Naive thymus-derived CD4-positive, alpha-beta T cell (primary cell): ENCODE measurements around the gene SLC7A5. TPM values are rescaled to one million over a fixed set of nuclear protein-coding genes. Genes with fewer than 3 reads are reported as not detected.
"Not testable (repeated sequence)": the region's sequence is repeated elsewhere in the genome, so short reads cannot be mapped to it uniquely, and the experiment has no call there.

Experiments used
- ATAC-seq: fragments of 150-1000 bp; cut with Tn5 transposase; 2 replicates; pipeline ENCODE4 v1.10.0; 2021; ENCODE audit warnings: mild to moderate bottlenecking, moderate library complexity
- CTCF ChIA-PET: fragments of 350-600 bp; sonication (Branson Sonifier 250); formaldehyde crosslinking; loops from one replicate; lab custom pipeline; 2021; ENCODE audit warnings: antibody characterized with exemption; lab: Charles Lee
- POLR2A ChIA-PET: fragments of 350-600 bp; sonication (Branson Sonifier 250); formaldehyde crosslinking; loops from one replicate; lab custom pipeline; 2021; ENCODE audit warnings: antibody characterized with exemption, inconsistent platforms; lab: Charles Lee
- DNase-seq, 9 donors: peaks; one replicate each; pipeline versions ENCODE4 v3.0.0 to v3.0.0-alpha.2; 2020 to 2022; ENCODE audit warnings: mixed read lengths in 1 of 9
- H3K27ac ChIP-seq: one replicate; pipeline ENCODE4 v1.7.0; 2013; ENCODE audit warnings: mild to moderate bottlenecking, low read depth, low read length, moderate library complexity
- H3K27me3 ChIP-seq, 2 donors: one replicate each; pipeline ENCODE4 v1.7.0; 2013; ENCODE audit warnings: low read length in 2 of 2, mild to moderate bottlenecking in 2 of 2, moderate library complexity in 2 of 2; ENCODE audit not compliant: control insufficient read depth in 2 of 2, insufficient read depth in 2 of 2
- H3K36me3 ChIP-seq, 3 experiments: 1 replicate in 2 of 3; 2 replicates in 1 of 3; pipeline ENCODE4 v1.7.0; 2013; ENCODE audit warnings: low read length in 3 of 3, mild to moderate bottlenecking in 3 of 3, moderate library complexity in 1 of 3; ENCODE audit not compliant: insufficient read depth in 3 of 3, control insufficient read depth in 2 of 3
- H3K4me1 ChIP-seq, 2 donors: one replicate each; pipeline ENCODE4 v1.7.0; 2013; ENCODE audit warnings: low read length in 2 of 2, mild to moderate bottlenecking in 2 of 2, moderate library complexity in 1 of 2; ENCODE audit not compliant: control insufficient read depth in 2 of 2, insufficient read depth in 2 of 2
- H3K4me3 ChIP-seq: 2 replicates; pipeline ENCODE4 v1.7.0; 2013; ENCODE audit warnings: mild to moderate bottlenecking, low read length
- H3K9me3 ChIP-seq, 3 experiments: 1 replicate in 2 of 3; 2 replicates in 1 of 3; pipeline ENCODE4 v1.7.0; 2013; ENCODE audit warnings: low read length in 3 of 3; ENCODE audit not compliant: control insufficient read depth in 2 of 3
- H3K27ac Mint-ChIP-seq, 9 donors: one replicate each; pipeline ENCODE4 v1.8.0; 2020 to 2022; ENCODE audit warnings: mixed read lengths in 9 of 9, mild to moderate bottlenecking in 8 of 9, moderate library complexity in 5 of 9, inconsistent platforms in 2 of 9
- H3K27me3 Mint-ChIP-seq, 5 donors: one replicate each; pipeline ENCODE4 v1.8.0; 2021 to 2022; ENCODE audit warnings: mixed read lengths in 5 of 5, mild to moderate bottlenecking in 1 of 5
- H3K36me3 Mint-ChIP-seq, 5 donors: one replicate each; pipeline ENCODE4 v1.8.0; 2020 to 2022; ENCODE audit warnings: mixed read lengths in 5 of 5, mild to moderate bottlenecking in 3 of 5, inconsistent platforms in 1 of 5
- H3K4me1 Mint-ChIP-seq, 7 donors: one replicate each; pipeline ENCODE4 v1.8.0; 2020 to 2022; ENCODE audit warnings: mixed read lengths in 7 of 7, mild to moderate bottlenecking in 3 of 7, inconsistent platforms in 1 of 7
- H3K4me3 Mint-ChIP-seq, 10 donors: one replicate each; pipeline ENCODE4 v1.8.0; 2020 to 2022; ENCODE audit warnings: mild to moderate bottlenecking in 10 of 10, mixed read lengths in 10 of 10, moderate library complexity in 6 of 10, inconsistent platforms in 2 of 10
- H3K9me3 Mint-ChIP-seq, 11 donors: one replicate each; pipeline ENCODE4 v1.8.0; 2020 to 2022; ENCODE audit warnings: mixed read lengths in 11 of 11, mild to moderate bottlenecking in 4 of 11, inconsistent platforms in 1 of 11, moderate library complexity in 1 of 11
- intact Hi-C, 2 donors: fragments of 100-400 bp; cut with micrococcal nuclease; formaldehyde crosslinking; loops; one replicate each; pipeline ENCODE4 v1.15.1; 2023
- polyA plus RNA-seq, 2 donors: library from polyadenylated mRNA; unstranded; fragments of 300-500 nt; fragmentation: Illumina TruSeq; gene quantifications; one replicate each; pipeline ENCODE4 v1.2.3, GENCODE V29; 2021
- total RNA-seq, 6 experiments: library from RNA in 5 of 6; stranded (reverse) in 5 of 6; gene quantifications; 1 replicate in 5 of 6; 2 replicates in 1 of 6; pipeline ENCODE4 v1.2.3 and lab custom pipeline; 2021 to 2026

The SLC7A5 gene
- total and polyA plus RNA-seq, 7 experiments from 2014 or later: 3.3 to 113 (median 7.0) TPM

DNA sequence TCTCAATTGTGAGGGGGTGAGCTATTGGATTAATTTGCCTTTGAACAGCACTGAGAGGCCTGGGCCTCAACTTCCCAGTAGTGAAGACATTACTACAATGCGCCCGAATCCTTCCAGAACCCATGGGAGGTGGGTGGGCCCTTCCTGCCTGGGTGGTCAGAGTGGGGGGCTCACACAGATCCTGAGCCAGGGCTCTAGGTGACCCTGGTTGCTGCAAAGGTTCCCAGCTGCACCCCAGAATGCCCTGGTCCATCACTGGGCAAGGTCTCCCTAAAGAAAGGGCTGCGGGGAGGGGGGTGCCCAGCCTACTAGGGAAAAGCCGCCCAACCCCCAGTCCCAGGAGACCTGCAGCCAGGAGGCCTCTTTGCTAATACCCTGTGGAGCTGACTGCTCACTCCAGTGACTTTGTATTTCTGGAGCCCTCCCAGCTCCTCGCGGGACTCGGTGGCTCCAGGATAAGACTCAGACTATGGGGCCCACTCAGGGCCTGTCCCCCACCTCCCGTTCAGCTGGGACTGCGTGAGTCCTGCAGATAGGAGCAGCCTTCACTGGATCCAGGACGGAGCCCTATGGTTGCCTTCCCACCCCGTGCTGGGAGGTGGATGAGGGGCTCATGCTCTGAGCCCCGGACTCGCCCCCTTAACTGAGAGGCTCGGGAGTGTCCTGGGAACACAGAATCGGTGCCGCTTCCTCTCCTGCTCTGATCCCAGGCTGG lies 40.2 kb downstream of the SLC7A5 start:
- no peak overlapping the region for H3K27ac Mint-ChIP-seq
- Histone ChIP-seq H3K9me3 (no peaks in the 10 kb centered on the region), H3K4me3 (no peak overlapping the region), H3K27ac (no peak overlapping the region), H3K4me1 (no peaks in the 10 kb centered on the region), H3K36me3 (peaks cover 0 to 31% (median 0%) of the 10 kb centered on the region in 3 experiments), H3K27me3 (no peaks in the 10 kb centered on the region)
- ChIA-PET POLR2A (interaction anchor here (0.5 kb wide), 1 partner anchor 36 kb away, joined by 4 read pairs; no protein-coding TSS in a partner anchor), CTCF (interaction anchor here (0.5 kb wide), 1 partner anchor 26 kb away, joined by 3 read pairs; no protein-coding TSS in a partner anchor)
- DNase-seq: no peak
- no peak overlapping the region for H3K4me3 Mint-ChIP-seq
- H3K27me3 Mint-ChIP-seq: no peaks in the 10 kb centered on the region
- no peaks in the 10 kb centered on the region for H3K9me3 Mint-ChIP-seq
- ATAC-seq: no peak
- no peaks in the 10 kb centered on the region for H3K4me1 Mint-ChIP-seq
- H3K36me3 Mint-ChIP-seq: peaks cover 0 to 7% (median 3%) of the 10 kb centered on the region in 5 donors
- intact Hi-C loops: no loop called here

DNA sequence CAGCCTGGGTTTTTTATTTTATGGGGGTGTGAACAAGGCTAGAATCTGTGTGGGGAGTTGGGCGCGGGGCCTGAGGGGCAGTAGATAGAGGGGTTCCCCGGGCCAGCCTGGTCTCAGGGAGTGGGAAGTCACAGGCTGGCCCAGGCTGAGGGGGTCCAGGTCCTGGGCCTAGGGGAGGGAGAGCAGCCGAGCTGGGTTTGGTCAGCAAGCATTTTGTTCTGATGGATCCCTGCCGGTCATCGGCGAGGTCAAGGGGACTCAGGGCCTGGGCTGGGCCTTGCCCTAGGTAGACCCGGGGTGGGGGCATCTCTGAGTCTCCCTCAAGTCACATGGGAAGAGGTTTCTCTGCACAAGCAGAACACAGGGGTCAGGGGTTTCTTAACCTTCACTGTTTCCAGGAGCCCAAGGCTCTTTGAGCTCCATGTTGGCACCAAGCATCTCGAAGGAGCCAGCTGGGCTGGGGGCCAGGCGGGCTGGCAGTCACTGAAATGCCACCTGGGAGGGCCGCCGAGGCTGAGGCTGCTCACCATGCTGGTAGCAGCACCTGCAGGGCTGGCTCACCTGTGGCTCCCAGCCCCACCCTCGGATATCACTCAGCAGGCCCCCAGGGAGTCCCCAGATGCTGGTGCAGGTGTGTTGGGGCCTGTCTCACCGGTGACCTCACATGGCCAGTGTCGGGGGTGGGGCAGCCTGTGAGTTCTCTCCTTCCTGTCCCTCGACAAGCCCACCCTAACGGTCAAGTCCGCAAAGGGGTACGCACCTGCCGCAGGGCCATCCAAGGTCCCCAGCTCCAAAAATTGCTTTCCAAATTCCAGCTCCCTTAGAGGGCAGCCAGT lies 41.0 kb downstream of the SLC7A5 start:
- intact Hi-C loops: no loop called here
- H3K9me3 ChIP-seq: no peaks in the 10 kb centered on the region
- peaks cover 0 to 23% (median 0%) of the 10 kb centered on the region in 3 experiments for H3K36me3 ChIP-seq
- H3K4me1 ChIP-seq: no peaks in the 10 kb centered on the region
- H3K27me3 ChIP-seq: no peaks in the 10 kb centered on the region
- H3K4me3 Mint-ChIP-seq: no peak overlapping the region
- H3K4me1 Mint-ChIP-seq: no peaks in the 10 kb centered on the region
- H3K27me3 Mint-ChIP-seq: no peaks in the 10 kb centered on the region
- H3K27ac ChIP-seq: no peak overlapping the region
- H3K4me3 ChIP-seq: no peak overlapping the region
- H3K36me3 Mint-ChIP-seq: peaks cover 0 to 7% (median 3%) of the 10 kb centered on the region in 5 donors
- POLR2A ChIA-PET: no interaction called here
- CTCF ChIA-PET: interaction anchor here (0.5 to 1.1 kb wide), 2 partner anchors 19 to 26 kb away, joined by 3 to 4 read pairs; no protein-coding TSS in a partner anchor
- DNase-seq (no peak), ATAC-seq (no peak)
- H3K27ac Mint-ChIP-seq: peak overlapping the region in 1 of 9 donors; percentile 85
- H3K9me3 Mint-ChIP-seq: no peaks in the 10 kb centered on the region

DNA sequence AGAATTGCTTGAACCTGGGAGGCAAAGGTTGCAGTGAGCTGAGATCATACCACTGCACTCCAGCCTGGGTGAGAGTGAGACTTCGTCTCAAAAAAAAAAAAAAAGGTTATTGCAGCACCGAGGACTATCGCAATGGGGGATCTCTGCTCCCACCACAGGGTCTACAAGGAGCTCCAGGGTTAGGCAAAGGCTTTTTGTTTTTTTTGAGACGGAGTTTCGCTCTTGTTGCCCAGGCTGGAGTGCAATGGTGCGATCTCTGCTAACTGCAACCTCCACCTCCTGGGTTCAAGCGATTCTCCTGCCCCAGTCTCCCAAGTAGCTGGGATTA lies 41.8 kb downstream of the SLC7A5 start:
- H3K4me1 ChIP-seq, H3K9me3 Mint-ChIP-seq, H3K27ac Mint-ChIP-seq, intact Hi-C loops, H3K27ac ChIP-seq, DNase-seq, H3K4me1 Mint-ChIP-seq, ATAC-seq, H3K27me3 Mint-ChIP-seq, H3K36me3 Mint-ChIP-seq, H3K27me3 ChIP-seq, POLR2A ChIA-PET, H3K9me3 ChIP-seq, H3K4me3 ChIP-seq, H3K4me3 Mint-ChIP-seq: not testable (repeated sequence)
- CTCF ChIA-PET: interaction anchor here (1.1 kb wide), 1 partner anchor 18 kb away, joined by 4 read pairs; no protein-coding TSS in a partner anchor
- H3K36me3 ChIP-seq: peaks cover 0 to 16% (median 0%) of the 10 kb centered on the region in 3 experiments

DNA sequence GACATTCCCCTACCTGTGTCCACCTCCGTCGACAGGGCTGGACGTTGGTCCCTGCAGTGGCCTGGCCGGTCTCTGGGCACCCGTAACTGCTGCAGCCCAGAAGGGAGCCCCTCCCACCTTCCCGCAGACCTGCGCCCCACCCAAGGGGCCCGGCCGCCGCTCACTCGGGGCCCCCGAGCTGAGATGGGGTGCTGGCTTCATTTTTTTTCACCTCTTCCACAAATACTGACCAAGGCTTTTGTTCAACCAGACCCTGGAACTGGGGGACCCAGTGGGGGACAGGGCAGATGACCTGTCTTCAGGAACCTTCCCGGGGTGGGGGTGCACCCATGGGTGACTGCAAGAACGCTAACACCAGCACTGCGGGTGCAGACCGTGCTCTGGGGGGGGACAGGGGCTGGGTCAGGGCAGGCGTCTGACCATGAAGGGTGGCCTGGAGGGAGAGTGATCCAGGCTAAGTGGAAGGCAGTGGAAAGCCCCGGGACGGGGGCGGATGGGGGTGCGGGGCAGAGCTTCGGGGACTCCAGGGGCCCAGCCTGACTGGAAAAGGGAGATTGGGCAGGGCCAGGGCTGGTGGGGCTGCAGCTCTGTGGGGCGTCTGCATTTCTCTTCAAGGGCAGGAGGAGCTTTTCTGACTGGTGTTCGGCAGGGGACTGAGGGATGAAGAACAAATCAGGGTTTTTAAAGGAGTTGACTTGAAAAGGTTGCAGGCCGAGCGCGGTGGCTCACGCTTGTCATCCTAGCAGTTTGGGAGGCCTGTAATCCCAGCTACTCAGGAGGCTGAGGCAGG lies 42.3 kb downstream of the SLC7A5 start:
- Histone ChIP-seq H3K4me1 (no peaks in the 10 kb centered on the region), H3K27me3 (no peaks in the 10 kb centered on the region), H3K9me3 (no peaks in the 10 kb centered on the region), H3K36me3 (peaks cover 0 to 12% (median 0%) of the 10 kb centered on the region in 3 experiments), H3K27ac (no peak overlapping the region), H3K4me3 (no peak overlapping the region)
- peaks cover 0 to 5% (median 2%) of the 10 kb centered on the region in 7 donors for H3K4me1 Mint-ChIP-seq
- H3K36me3 Mint-ChIP-seq: peaks cover 0 to 7% (median 3%) of the 10 kb centered on the region in 5 donors
- intact Hi-C loops: no loop called here
- H3K4me3 Mint-ChIP-seq: no peak overlapping the region
- POLR2A ChIA-PET: no interaction called here
- H3K27me3 Mint-ChIP-seq: no peaks in the 10 kb centered on the region
- H3K27ac Mint-ChIP-seq: no peak overlapping the region
- H3K9me3 Mint-ChIP-seq: no peaks in the 10 kb centered on the region
- CTCF ChIA-PET: no interaction called here
- DNase-seq: no peak
- peak; percentile 13 for ATAC-seq

DNA sequence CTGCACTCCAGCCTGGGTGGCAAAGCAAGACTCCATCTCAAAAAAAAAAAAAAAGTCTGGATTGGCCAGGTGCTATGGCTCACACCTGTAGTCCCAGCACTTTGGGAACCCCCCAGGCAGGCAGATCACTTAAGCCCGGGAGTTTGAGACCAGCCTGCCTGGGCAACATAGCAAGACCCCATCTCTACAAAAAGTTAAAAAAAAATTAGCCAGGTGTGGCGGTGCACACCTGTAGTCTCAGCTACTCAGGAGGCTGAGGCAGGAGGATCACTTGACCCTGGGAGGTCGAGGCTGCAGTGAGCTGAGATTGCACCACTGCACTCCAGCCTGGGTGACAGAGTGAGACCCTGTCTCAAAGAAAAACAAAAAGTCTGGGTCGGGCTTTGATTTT lies 42.9 kb downstream of the SLC7A5 start:
- H3K4me1 Mint-ChIP-seq, H3K27me3 Mint-ChIP-seq, ATAC-seq, DNase-seq, H3K4me3 Mint-ChIP-seq, H3K9me3 Mint-ChIP-seq, H3K36me3 ChIP-seq, H3K9me3 ChIP-seq, H3K27ac Mint-ChIP-seq, H3K4me3 ChIP-seq, intact Hi-C loops, POLR2A ChIA-PET, H3K27me3 ChIP-seq, H3K4me1 ChIP-seq, H3K27ac ChIP-seq, H3K36me3 Mint-ChIP-seq: not testable (repeated sequence)
- CTCF ChIA-PET: interaction anchor here (1.1 kb wide), 1 partner anchor 47 kb away, joined by 4 read pairs; no protein-coding TSS in a partner anchor

DNA sequence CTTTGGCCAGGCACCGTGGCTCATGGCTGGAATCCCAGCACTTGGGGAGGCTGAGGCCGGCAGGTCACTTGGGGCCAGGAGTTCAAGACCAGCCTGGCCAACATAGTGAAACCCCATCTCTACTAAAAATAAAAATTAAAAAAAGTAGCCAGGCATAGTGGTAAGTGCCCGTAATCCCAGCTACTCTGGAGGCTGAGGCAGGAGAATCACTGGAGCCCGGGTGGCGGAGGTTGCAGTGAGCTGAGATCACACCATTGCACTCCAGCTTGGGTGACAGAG lies 43.5 kb downstream of the SLC7A5 start:
- not testable (repeated sequence) for H3K27ac ChIP-seq, H3K27ac Mint-ChIP-seq, H3K36me3 Mint-ChIP-seq

More for the DNA sequence above, 43.5 kb downstream of the SLC7A5 start:
- H3K4me1 ChIP-seq, H3K36me3 ChIP-seq, ATAC-seq, DNase-seq, POLR2A ChIA-PET, H3K4me3 ChIP-seq, intact Hi-C loops, H3K27me3 ChIP-seq, H3K9me3 ChIP-seq, H3K9me3 Mint-ChIP-seq, H3K4me3 Mint-ChIP-seq, H3K27me3 Mint-ChIP-seq: not testable (repeated sequence)
- CTCF ChIA-PET: interaction anchor here (1.1 kb wide), 1 partner anchor 47 kb away, joined by 4 read pairs; no protein-coding TSS in a partner anchor
- peaks cover 0 to 14% (median 10%) of the 10 kb centered on the region in 7 donors for H3K4me1 Mint-ChIP-seq
